Endothelial cell of umbilical vein (primary cell): Measurements from ENCODE around the gene CYP2E1. TPM values are rescaled to one million over a fixed set of nuclear protein-coding genes. Genes with fewer than 3 reads are reported as not detected.

ENCODE experiments used
- BruUV-seq: library from RNA; stranded (reverse); fragments of 400-500 nt; replicated peaks from 2 replicates; lab custom pipeline; 2021; lab: Mats Ljungman, UMichigan
- CTCF ChIA-PET: fragments of 300-600, 350-600 bp; sonication (Branson Sonifier 250); formaldehyde crosslinking; loops from one replicate; lab custom pipeline; 2021; ENCODE audit warnings: antibody characterized with exemption, inconsistent platforms; lab: Charles Lee
- POLR2A ChIA-PET: fragments of 300-600, 350-600 bp; sonication (Branson Sonifier 250); formaldehyde crosslinking; loops from one replicate; lab custom pipeline; 2021; ENCODE audit warnings: antibody characterized with exemption, inconsistent platforms; lab: Charles Lee
- DNase-seq: peaks from one replicate; pipeline ENCODE4 v3.0.0-alpha.2; 2011; ENCODE audit warnings: low read depth, low spot score
- FAIRE-seq: peaks from 2 replicates; lab custom pipeline; 2011; peaks lifted over from hg19 to GRCh38; lab: Jason Lieb, UNC
- H2AFZ ChIP-seq: 2 replicates; pipeline ENCODE4 v1.6.0; 2012; ENCODE audit warnings: low read depth, low read length, control low read depth, inconsistent platforms
- H3K27ac ChIP-seq: 2 replicates; pipeline ENCODE4 v1.5.1; 2011; ENCODE audit warnings: low read depth, mild to moderate bottlenecking, control low read depth, low read length, moderate library complexity; ENCODE audit not compliant: insufficient read depth
- H3K27me3 ChIP-seq, 2 experiments: 2 replicates each; pipeline versions ENCODE4 v1.6.0 to v1.6.1; 2011; ENCODE audit warnings: low read length in 2 of 2, mixed read lengths in 1 of 2; ENCODE audit not compliant: control insufficient read depth in 2 of 2, insufficient read depth in 2 of 2
- H3K36me3 ChIP-seq, 2 experiments: 2 replicates in 1 of 2; 3 replicates in 1 of 2; pipeline ENCODE4 v1.5.1; 2011; ENCODE audit warnings: low read length in 2 of 2, mild to moderate bottlenecking in 1 of 2, moderate library complexity in 1 of 2; ENCODE audit not compliant: control insufficient read depth in 2 of 2, insufficient read depth in 2 of 2; ENCODE audit errors: extremely low read depth in 1 of 2
- H3K4me1 ChIP-seq: 3 replicates; pipeline ENCODE4 v1.5.1; 2011; ENCODE audit warnings: mild to moderate bottlenecking, low read length; ENCODE audit not compliant: control insufficient read depth, insufficient read depth; ENCODE audit errors: extremely low read depth
- H3K4me2 ChIP-seq: 2 replicates; pipeline ENCODE4 v1.6.1; 2011; ENCODE audit warnings: low read length, control low read depth, mixed read lengths; ENCODE audit not compliant: insufficient read depth
- H3K4me3 ChIP-seq, 3 experiments: fragments of 200-600 bp in 1 of 3; sonication (generic), shearing (Covaris generic) in 1 of 3; replicated peaks in 1 of 3; 2 replicates each; pipeline ENCODE4 v1.5.1; 2011 to 2016; ENCODE audit warnings: control low read depth in 3 of 3, low read length in 3 of 3, mild to moderate bottlenecking in 2 of 3, inconsistent platforms in 1 of 3, low read depth in 1 of 3, moderate library complexity in 1 of 3; ENCODE audit not compliant: insufficient read depth in 1 of 3
- H3K79me2 ChIP-seq: 2 replicates; pipeline ENCODE4 v1.6.0; 2012; ENCODE audit warnings: low read length, inconsistent platforms; ENCODE audit not compliant: control insufficient read depth, insufficient read depth
- H3K9ac ChIP-seq: replicated peaks from 2 replicates; pipeline ENCODE3; 2011; ENCODE audit warnings: low read length, control low read depth; ENCODE audit not compliant: insufficient read depth; ENCODE audit errors: extremely low read depth
- H3K9me1 ChIP-seq: replicated peaks from 3 replicates; pipeline ENCODE4 v1.6.0; 2011; ENCODE audit warnings: mild to moderate bottlenecking, low read length; ENCODE audit not compliant: control insufficient read depth, insufficient read depth; ENCODE audit errors: extremely low read depth
- H3K9me3 ChIP-seq: replicated peaks from 2 replicates; pipeline ENCODE4 v1.5.1; 2012; ENCODE audit warnings: low read length, inconsistent platforms; ENCODE audit not compliant: control insufficient read depth, insufficient read depth
- H4K20me1 ChIP-seq: replicated peaks from 2 replicates; pipeline ENCODE3; 2011; ENCODE audit warnings: mild to moderate bottlenecking, low read length; ENCODE audit not compliant: control insufficient read depth, insufficient read depth; ENCODE audit errors: extremely low read depth
- EZH2 ChIP-seq: IDR thresholded peaks from 2 replicates; pipeline ENCODE4 v1.6.1; 2012; ENCODE audit warnings: borderline replicate concordance, low read depth, mild to moderate bottlenecking, moderate library complexity, low read length, inconsistent platforms; ENCODE audit not compliant: severe bottlenecking
- FOS ChIP-seq: IDR thresholded peaks from 2 replicates; pipeline ENCODE4 v1.6.1; 2011; ENCODE audit warnings: mild to moderate bottlenecking, low read length, moderate library complexity, borderline replicate concordance; ENCODE audit not compliant: insufficient read depth
- GATA2 ChIP-seq: IDR thresholded peaks from 2 replicates; pipeline ENCODE4 v1.7.0; 2011; ENCODE audit warnings: low read depth, mild to moderate bottlenecking, moderate library complexity, mixed read lengths, low read length; ENCODE audit not compliant: insufficient read length, insufficient read depth
- JUN ChIP-seq: IDR thresholded peaks from 2 replicates; pipeline ENCODE4 v1.6.1; 2011; ENCODE audit warnings: borderline replicate concordance, low read depth; ENCODE audit not compliant: insufficient read length, insufficient read depth
- MYC ChIP-seq: IDR thresholded peaks from one replicate; pipeline ENCODE4 v1.6.1; 2011; ENCODE audit warnings: mild to moderate bottlenecking, low read depth, low read length
- POLR2A ChIP-seq: IDR thresholded peaks from 2 replicates; pipeline ENCODE4 v1.6.1; 2012; ENCODE audit warnings: low read depth, mild to moderate bottlenecking, control low read depth, low read length
- POLR2AphosphoS5 ChIP-seq: IDR thresholded peaks from 2 replicates; pipeline ENCODE4 v1.6.1; 2012; ENCODE audit warnings: low read depth, mild to moderate bottlenecking, control low read depth, low read length, moderate library complexity; ENCODE audit not compliant: insufficient read depth
- dilution Hi-C: fragments of 300-500 bp; cut with MboI; formaldehyde crosslinking; loops from one replicate; pipeline ENCODE4 v1.15.0; 2019; ENCODE audit warnings: low sequenced_read_pairs; ENCODE audit not compliant: extremely low pct_ligation_motif_present
- intact Hi-C: fragments of 100-400 bp; cut with micrococcal nuclease; formaldehyde crosslinking; loops from one replicate; pipeline ENCODE4 v1.10.0; 2022
- polyA plus RNA-seq, 4 experiments: library from polyadenylated mRNA; depleted of rRNA in 3 of 4; stranded (reverse) in 3 of 4; unstranded in 1 of 4; fragments of >200 nt; gene quantifications; 2 replicates each; pipeline versions ENCODE4 v1.2.1 to v1.2.3, GENCODE V29; 2011 to 2012; ENCODE audit warnings: missing spikeins in 1 of 4
- total RNA-seq: library from RNA; stranded (reverse); gene quantifications from 2 replicates; pipeline ENCODE4 v1.2.3, GENCODE V29; 2021
- TF ChIP-seq, protein P1 (sequence below), 2 donors: IDR thresholded peaks; 1 replicate in 1 of 2; 2 replicates in 1 of 2; pipeline ENCODE4 v1.5.1; 2011; ENCODE audit warnings: low read length in 2 of 2, mild to moderate bottlenecking in 2 of 2, moderate library complexity in 2 of 2, control low read depth in 1 of 2, inconsistent platforms in 1 of 2, low read depth in 1 of 2; ENCODE audit not compliant: insufficient read depth in 1 of 2; ENCODE audit errors: extremely low read depth in 1 of 2
- TF ChIP-seq, protein P2 (sequence below): IDR thresholded peaks from 2 replicates; pipeline ENCODE4 v1.6.1; 2011; ENCODE audit not compliant: insufficient read depth, insufficient read length

Gene CYP2E1
- total and polyA plus RNA-seq, 2 donors (not counting 3 experiments of a cell fraction or from before 2014, with no cell fraction given), result 0.08 TPM; not detected in 1

DNA sequence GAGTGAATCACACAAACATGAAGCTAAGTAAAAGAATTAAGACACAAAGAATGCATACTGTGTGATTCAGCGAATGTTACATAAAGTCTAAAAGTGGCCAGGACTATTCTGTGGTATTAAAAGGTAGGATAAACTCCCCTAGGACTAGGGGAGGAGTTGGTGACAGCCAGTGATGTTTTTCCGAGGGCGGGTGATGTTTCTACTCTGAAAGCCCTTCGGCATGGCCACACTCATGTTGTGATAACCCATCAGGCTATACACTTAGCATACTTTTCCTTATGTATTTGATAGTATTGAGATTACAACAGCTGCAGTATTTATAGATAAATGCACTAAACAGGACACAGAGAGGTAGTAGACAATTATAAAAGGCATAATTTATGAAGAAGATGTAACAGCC lies 15.8 kb upstream of the CYP2E1 start:
- Histone ChIP-seq H3K36me3 (no peaks in the 10 kb centered on the region), H2AFZ (no peak overlapping the region), H3K4me3 (no peak overlapping the region), H4K20me1 (no peaks in the 10 kb centered on the region), H3K79me2 (no peaks in the 10 kb centered on the region), H3K27me3 (peaks cover 0 to 2% of the 10 kb centered on the region in 2 experiments), H3K9me1 (no peaks in the 10 kb centered on the region), H3K27ac (no peak overlapping the region), H3K9ac (no peak overlapping the region), H3K4me1 (no peaks in the 10 kb centered on the region), H3K9me3 (peaks cover 5% of the 10 kb centered on the region), H3K4me2 (no peak overlapping the region)
- no peak for FAIRE-seq
- no peak for DNase-seq
- dilution Hi-C loops, result no loop called here
- intact Hi-C loops, result no loop called here
- BruUV-seq, result no TSS peak
- no peak for TF ChIP-seq POLR2A
- TF ChIP-seq FOS, result no peak
- TF ChIP-seq GATA2, result no peak
- TF ChIP-seq POLR2AphosphoS5, result no peak
- TF ChIP-seq, protein P1, sequence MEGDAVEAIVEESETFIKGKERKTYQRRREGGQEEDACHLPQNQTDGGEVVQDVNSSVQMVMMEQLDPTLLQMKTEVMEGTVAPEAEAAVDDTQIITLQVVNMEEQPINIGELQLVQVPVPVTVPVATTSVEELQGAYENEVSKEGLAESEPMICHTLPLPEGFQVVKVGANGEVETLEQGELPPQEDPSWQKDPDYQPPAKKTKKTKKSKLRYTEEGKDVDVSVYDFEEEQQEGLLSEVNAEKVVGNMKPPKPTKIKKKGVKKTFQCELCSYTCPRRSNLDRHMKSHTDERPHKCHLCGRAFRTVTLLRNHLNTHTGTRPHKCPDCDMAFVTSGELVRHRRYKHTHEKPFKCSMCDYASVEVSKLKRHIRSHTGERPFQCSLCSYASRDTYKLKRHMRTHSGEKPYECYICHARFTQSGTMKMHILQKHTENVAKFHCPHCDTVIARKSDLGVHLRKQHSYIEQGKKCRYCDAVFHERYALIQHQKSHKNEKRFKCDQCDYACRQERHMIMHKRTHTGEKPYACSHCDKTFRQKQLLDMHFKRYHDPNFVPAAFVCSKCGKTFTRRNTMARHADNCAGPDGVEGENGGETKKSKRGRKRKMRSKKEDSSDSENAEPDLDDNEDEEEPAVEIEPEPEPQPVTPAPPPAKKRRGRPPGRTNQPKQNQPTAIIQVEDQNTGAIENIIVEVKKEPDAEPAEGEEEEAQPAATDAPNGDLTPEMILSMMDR (IDR thresholded peaks at IDR 0.05; ENCODE audit: extremely low read depth in 1 of 2, insufficient read depth in 1 of 2, low read depth in 1 of 2, low read length in 2 of 2), result no peak
- POLR2A ChIA-PET, result no interaction called here
- CTCF ChIA-PET, result no interaction called here

GRCh38 chr10:133511907-133512528 lies 15.1 kb upstream of the CYP2E1 start:
- ChIA-PET CTCF (no interaction called here), POLR2A (no interaction called here)
- no peaks in the 10 kb centered on the region for H3K9me1 ChIP-seq
- no TSS peak for BruUV-seq
- dilution Hi-C loops (no loop called here), intact Hi-C loops (no loop called here)
- H3K9ac ChIP-seq, result no peak overlapping the region
- FAIRE-seq, result no peak
- H4K20me1 ChIP-seq, result no peaks in the 10 kb centered on the region
- peaks cover 4% of the 10 kb centered on the region for H3K9me3 ChIP-seq
- H3K36me3 ChIP-seq, result no peaks in the 10 kb centered on the region
- no peak overlapping the region for H2AFZ ChIP-seq
- no peak overlapping the region for H3K4me3 ChIP-seq
- no peak for TF ChIP-seq GATA2
- no peak for TF ChIP-seq MYC
- TF ChIP-seq POLR2A, result no peak
- TF ChIP-seq, protein P2, sequence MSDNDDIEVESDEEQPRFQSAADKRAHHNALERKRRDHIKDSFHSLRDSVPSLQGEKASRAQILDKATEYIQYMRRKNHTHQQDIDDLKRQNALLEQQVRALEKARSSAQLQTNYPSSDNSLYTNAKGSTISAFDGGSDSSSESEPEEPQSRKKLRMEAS, result no peak
- TF ChIP-seq JUN, result no peak
- TF ChIP-seq EZH2, result no peak
- TF ChIP-seq FOS, result no peak
- no peak for TF ChIP-seq POLR2AphosphoS5
- TF ChIP-seq, protein P1 (IDR thresholded peaks at IDR 0.05; ENCODE audit: extremely low read depth in 1 of 2, insufficient read depth in 1 of 2, low read depth in 1 of 2, low read length in 2 of 2), result no peak
- H3K27me3 ChIP-seq, result peaks cover 0 to 6% of the 10 kb centered on the region in 2 experiments
- no peaks in the 10 kb centered on the region for H3K79me2 ChIP-seq
- DNase-seq, result no peak
- H3K4me1 ChIP-seq, result no peaks in the 10 kb centered on the region
- no peak overlapping the region for H3K27ac ChIP-seq
- H3K4me2 ChIP-seq, result no peak overlapping the region
